ENCODE measurements around the gene RNF8. TPM values are rescaled to one million over a fixed set of nuclear protein-coding genes. Genes with fewer than 3 reads are reported as not detected.

Gene RNF8
- total and polyA plus RNA-seq, 2 of the 4 experiments (the other 2 are of a cell fraction) = 16.5 to 17.9 TPM

DNA sequence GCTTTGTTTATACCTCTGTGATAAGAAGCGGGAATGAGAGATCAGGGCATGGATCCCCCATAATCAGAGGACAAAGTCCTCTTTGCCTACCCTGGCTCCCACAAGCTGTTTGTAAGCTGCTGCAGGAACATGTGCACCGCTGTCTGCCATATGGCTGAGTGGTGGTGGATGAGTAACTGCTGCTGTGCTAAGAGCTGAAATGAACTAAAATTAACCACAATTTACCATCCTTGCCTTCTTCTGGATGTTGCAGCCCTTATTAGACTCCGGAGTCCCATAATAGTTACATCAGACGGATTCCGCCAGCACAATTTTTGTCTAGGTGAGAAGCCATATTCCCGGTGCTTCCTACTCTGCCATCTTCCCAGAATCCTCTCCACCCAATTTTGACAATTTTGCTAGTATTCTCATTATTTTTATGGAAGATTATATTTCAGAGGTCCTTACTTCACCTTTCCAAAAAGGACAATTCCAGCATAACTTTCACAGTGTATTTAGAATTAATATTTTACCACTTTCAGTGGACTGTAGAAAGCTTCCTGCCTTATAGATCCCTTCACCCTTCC lies 73.2 kb downstream of the RNF8 start:
- no TSS peak for BruUV-seq (replicated peaks)
- no peak overlapping the region for H2BK5ac ChIP-seq (ENCODE audit: low read depth, low read length, poor library complexity, severe bottlenecking)
- no peak overlapping the region for H3K56ac ChIP-seq (ENCODE audit: extremely low read depth, insufficient read depth, low read length)
- DNase-seq = peak; percentile 6
- H3K36me3 ChIP-seq (ENCODE audit: control insufficient read depth, insufficient read depth, low read length) = no peaks in the 10 kb centered on the region
- TF ChIP-seq FOS (IDR thresholded peaks at IDR 0.05; ENCODE audit: low read depth, low read length) (no peak), MAZ (IDR thresholded peaks at IDR 0.05; ENCODE audit: borderline replicate concordance, low read depth, low read length) (no peak), SMC3 (IDR thresholded peaks at IDR 0.05; ENCODE audit: low read depth, low read length) (no peak), RFX5 (IDR thresholded peaks at IDR 0.05; ENCODE audit: low read depth, low read length) (no peak), POLR2A (IDR thresholded peaks at IDR 0.05; ENCODE audit: low read depth, low read length) (no peak), MXI1 (IDR thresholded peaks at IDR 0.05; ENCODE audit: borderline replicate concordance, low read depth, low read length) (no peak), BHLHE40 (IDR thresholded peaks at IDR 0.05; ENCODE audit: low read depth, low read length) (no peak), RAD21 (IDR thresholded peaks at IDR 0.05; ENCODE audit: low read length) (no peak), CEBPB (IDR thresholded peaks at IDR 0.05; ENCODE audit: low read depth, low read length) (no peak), RCOR1 (IDR thresholded peaks at IDR 0.05; ENCODE audit: insufficient replicate concordance, low read length) (no peak), NFE2L2 (IDR thresholded peaks at IDR 0.05; ENCODE audit: low read depth, low read length) (no peak), MAFK (IDR thresholded peaks at IDR 0.05; ENCODE audit: low read depth, low read length) (no peak), CHD1 (IDR thresholded peaks at IDR 0.05; ENCODE audit: low read depth, low read length) (no peak)
- TF ChIP-seq, protein P1, sequence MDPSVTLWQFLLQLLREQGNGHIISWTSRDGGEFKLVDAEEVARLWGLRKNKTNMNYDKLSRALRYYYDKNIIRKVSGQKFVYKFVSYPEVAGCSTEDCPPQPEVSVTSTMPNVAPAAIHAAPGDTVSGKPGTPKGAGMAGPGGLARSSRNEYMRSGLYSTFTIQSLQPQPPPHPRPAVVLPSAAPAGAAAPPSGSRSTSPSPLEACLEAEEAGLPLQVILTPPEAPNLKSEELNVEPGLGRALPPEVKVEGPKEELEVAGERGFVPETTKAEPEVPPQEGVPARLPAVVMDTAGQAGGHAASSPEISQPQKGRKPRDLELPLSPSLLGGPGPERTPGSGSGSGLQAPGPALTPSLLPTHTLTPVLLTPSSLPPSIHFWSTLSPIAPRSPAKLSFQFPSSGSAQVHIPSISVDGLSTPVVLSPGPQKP (IDR thresholded peaks at IDR 0.05; ENCODE audit: borderline replicate concordance, low read depth, low read length) = no peak
- TF ChIP-seq, protein P2, sequence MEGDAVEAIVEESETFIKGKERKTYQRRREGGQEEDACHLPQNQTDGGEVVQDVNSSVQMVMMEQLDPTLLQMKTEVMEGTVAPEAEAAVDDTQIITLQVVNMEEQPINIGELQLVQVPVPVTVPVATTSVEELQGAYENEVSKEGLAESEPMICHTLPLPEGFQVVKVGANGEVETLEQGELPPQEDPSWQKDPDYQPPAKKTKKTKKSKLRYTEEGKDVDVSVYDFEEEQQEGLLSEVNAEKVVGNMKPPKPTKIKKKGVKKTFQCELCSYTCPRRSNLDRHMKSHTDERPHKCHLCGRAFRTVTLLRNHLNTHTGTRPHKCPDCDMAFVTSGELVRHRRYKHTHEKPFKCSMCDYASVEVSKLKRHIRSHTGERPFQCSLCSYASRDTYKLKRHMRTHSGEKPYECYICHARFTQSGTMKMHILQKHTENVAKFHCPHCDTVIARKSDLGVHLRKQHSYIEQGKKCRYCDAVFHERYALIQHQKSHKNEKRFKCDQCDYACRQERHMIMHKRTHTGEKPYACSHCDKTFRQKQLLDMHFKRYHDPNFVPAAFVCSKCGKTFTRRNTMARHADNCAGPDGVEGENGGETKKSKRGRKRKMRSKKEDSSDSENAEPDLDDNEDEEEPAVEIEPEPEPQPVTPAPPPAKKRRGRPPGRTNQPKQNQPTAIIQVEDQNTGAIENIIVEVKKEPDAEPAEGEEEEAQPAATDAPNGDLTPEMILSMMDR (conservative IDR thresholded peaks at IDR 0.05; ENCODE audit: low read depth, low read length) = no peak
- TF ChIP-seq, protein P3, sequence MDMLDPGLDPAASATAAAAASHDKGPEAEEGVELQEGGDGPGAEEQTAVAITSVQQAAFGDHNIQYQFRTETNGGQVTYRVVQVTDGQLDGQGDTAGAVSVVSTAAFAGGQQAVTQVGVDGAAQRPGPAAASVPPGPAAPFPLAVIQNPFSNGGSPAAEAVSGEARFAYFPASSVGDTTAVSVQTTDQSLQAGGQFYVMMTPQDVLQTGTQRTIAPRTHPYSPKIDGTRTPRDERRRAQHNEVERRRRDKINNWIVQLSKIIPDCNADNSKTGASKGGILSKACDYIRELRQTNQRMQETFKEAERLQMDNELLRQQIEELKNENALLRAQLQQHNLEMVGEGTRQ (IDR thresholded peaks at IDR 0.05; ENCODE audit: low read depth, low read length) = no peak
- H3K9me3 ChIP-seq (ENCODE audit: control insufficient read depth, insufficient read depth, low read length) = peaks cover 8% of the 10 kb centered on the region
- H3K4me2 ChIP-seq (ENCODE audit: low read depth, low read length) = no peak overlapping the region
- H2BK15ac ChIP-seq (ENCODE audit: low read depth, low read length) = no peak overlapping the region
- no peak overlapping the region for H3K9ac ChIP-seq (ENCODE audit: low read depth, low read length)
- no peak overlapping the region for H3K4me3 ChIP-seq (ENCODE audit: insufficient read depth, low read depth, low read length)
- in situ Hi-C loops (cut with MboI; ENCODE audit: low sequenced_read_pairs) = no loop called here
- no peak overlapping the region for H2AK5ac ChIP-seq (ENCODE audit: low read depth, low read length)
- H4K5ac ChIP-seq (ENCODE audit: low read depth, low read length) = no peak overlapping the region
- H2AK9ac ChIP-seq (replicated peaks; ENCODE audit: low read depth, low read length, poor library complexity) = no peak overlapping the region
- WGBS, 2 experiments (ENCODE audit: extremely low coverage in 2 of 2, insufficient read length in 1 of 2) = no CpG with 5 or more reads among the region's 6 CpGs
- dilution Hi-C loops (cut with HindIII; ENCODE audit: low sequenced_read_pairs, unreplicated experiment) = no loop called here
- no peak overlapping the region for H3K18ac ChIP-seq (ENCODE audit: low read depth, low read length)
- H2BK120ac ChIP-seq (ENCODE audit: low read depth, low read length) = no peak overlapping the region
- H3K27ac ChIP-seq (ENCODE audit: insufficient read depth, low read length) = no peak overlapping the region
- no peaks in the 10 kb centered on the region for H3K9me1 ChIP-seq (ENCODE audit: insufficient read depth, low read length)
- H3K27me3 ChIP-seq (ENCODE audit: control insufficient read depth, insufficient read depth, low read length) = peaks cover 7% of the 10 kb centered on the region
- no peak overlapping the region for H2BK20ac ChIP-seq (ENCODE audit: low read depth, low read length)
- H3K23ac ChIP-seq (ENCODE audit: low read depth, low read length) = no peak overlapping the region
- H2AFZ ChIP-seq (replicated peaks; ENCODE audit: low read length, poor library complexity) = no peak overlapping the region
- CTCF ChIA-PET = no interaction called here
- no peaks in the 10 kb centered on the region for H3K4me1 ChIP-seq (ENCODE audit: control insufficient read depth, insufficient read depth, low read length)
- no peak overlapping the region for H3K14ac ChIP-seq (replicated peaks; ENCODE audit: low read depth, low read length)
- no peak overlapping the region for H3K4ac ChIP-seq (ENCODE audit: low read depth, low read length)
- no peak overlapping the region for H4K91ac ChIP-seq (ENCODE audit: insufficient read depth, low read depth, low read length)
- no peaks in the 10 kb centered on the region for H3K79me1 ChIP-seq (ENCODE audit: low read depth in 1 of 2, low read length in 2 of 2)
- intact Hi-C loops (cut with micrococcal nuclease) = no loop called here
- no peaks in the 10 kb centered on the region for H4K20me1 ChIP-seq (ENCODE audit: insufficient read depth, low read length)
- POLR2A ChIA-PET (ENCODE audit: unreplicated experiment) = no interaction called here
- no peak for ATAC-seq (ENCODE audit: low read depth)
- no peak overlapping the region for H4K8ac ChIP-seq (ENCODE audit: low read depth in 2 of 2, low read length in 2 of 2)

Data from IMR-90 (cell line).